NAMALWA (cell line): ENCODE measurements around the gene CLDN24.

Experiments used
- DNase-seq: peaks from one replicate; pipeline ENCODE4 v3.0.0-alpha.2; 2015; ENCODE audit warnings: low spot score

The CLDN24 gene

GRCh38 chr4:183321079-183321478 is 1.1 kb downstream of the CLDN24 start:
- no peak for DNase-seq

GRCh38 chr4:183320211-183321059 is 1.8 kb downstream of the CLDN24 start, which contains the start of gene CLDN22:
Gene CLDN22, minus strand, starts transcription at chr4:183320276. Its CDS starts 58 bp downstream, at chr4:183320218.
- no peak for DNase-seq

GRCh38 chr4:183318656-183319055 is 3.6 kb downstream of the CLDN24 start:
- DNase-seq: no peak

GRCh38 chr4:183314806-183315205 is 7.4 kb downstream of the CLDN24 start:
- DNase-seq: no peak

GRCh38 chr4:183314336-183314735 is 7.9 kb downstream of the CLDN24 start:
- no peak for DNase-seq

GRCh38 chr4:183312841-183313240 is 9.4 kb downstream of the CLDN24 start:
- no peak for DNase-seq

GRCh38 chr4:183306811-183307210 is 15.4 kb downstream of the CLDN24 start:
- DNase-seq: no peak

- DNase-seq: no peak
These were observed 17.7 kb downstream of the CLDN24 start for GRCh38 chr4:183304538-183304937.

GRCh38 chr4:183304067-183304466 is 18.2 kb downstream of the CLDN24 start:
- no peak for DNase-seq

GRCh38 chr4:183303301-183303700 is 18.9 kb downstream of the CLDN24 start:
- DNase-seq: no peak

- DNase-seq: no peak
These were observed 21.6 kb downstream of the CLDN24 start for GRCh38 chr4:183300655-183301054.

GRCh38 chr4:183300070-183300469 is 22.2 kb downstream of the CLDN24 start:
- no peak for DNase-seq

- DNase-seq: no peak
These were observed 22.8 kb downstream of the CLDN24 start for GRCh38 chr4:183299464-183299863.

GRCh38 chr4:183297675-183298074 is 24.6 kb downstream of the CLDN24 start:
- peak; percentile 8 for DNase-seq

GRCh38 chr4:183295711-183296110 is 26.5 kb downstream of the CLDN24 start:
- DNase-seq: no peak

GRCh38 chr4:183291070-183291469 is 31.2 kb downstream of the CLDN24 start:
- DNase-seq: no peak

- DNase-seq: peak; percentile 28
These were observed 32.5 kb downstream of the CLDN24 start for GRCh38 chr4:183289688-183290087.

GRCh38 chr4:183288955-183289354 is 33.3 kb downstream of the CLDN24 start:
- DNase-seq: peak; percentile 7

GRCh38 chr4:183287677-183288076 is 34.5 kb downstream of the CLDN24 start:
- DNase-seq: no peak

- DNase-seq: no peak
These were observed 34.9 kb downstream of the CLDN24 start for GRCh38 chr4:183287309-183287659.

- DNase-seq: no peak
These were observed 35.5 kb downstream of the CLDN24 start for GRCh38 chr4:183286590-183287308.

GRCh38 chr4:183285886-183286285 is 36.3 kb downstream of the CLDN24 start:
- no peak for DNase-seq

- DNase-seq: no peak
These were observed 37.3 kb downstream of the CLDN24 start for GRCh38 chr4:183284965-183285364.
